ENCODE results near the gene TUBB6.

TUBB6 gene

GRCh38 chr18:12374401-12374800 is 66.4 kb downstream of the TUBB6 start:
- H3K4me3 ChIP-seq (replicated peaks; ENCODE audit: low read depth, low read length), result no peak overlapping the region
- TF ChIP-seq, protein P1, sequence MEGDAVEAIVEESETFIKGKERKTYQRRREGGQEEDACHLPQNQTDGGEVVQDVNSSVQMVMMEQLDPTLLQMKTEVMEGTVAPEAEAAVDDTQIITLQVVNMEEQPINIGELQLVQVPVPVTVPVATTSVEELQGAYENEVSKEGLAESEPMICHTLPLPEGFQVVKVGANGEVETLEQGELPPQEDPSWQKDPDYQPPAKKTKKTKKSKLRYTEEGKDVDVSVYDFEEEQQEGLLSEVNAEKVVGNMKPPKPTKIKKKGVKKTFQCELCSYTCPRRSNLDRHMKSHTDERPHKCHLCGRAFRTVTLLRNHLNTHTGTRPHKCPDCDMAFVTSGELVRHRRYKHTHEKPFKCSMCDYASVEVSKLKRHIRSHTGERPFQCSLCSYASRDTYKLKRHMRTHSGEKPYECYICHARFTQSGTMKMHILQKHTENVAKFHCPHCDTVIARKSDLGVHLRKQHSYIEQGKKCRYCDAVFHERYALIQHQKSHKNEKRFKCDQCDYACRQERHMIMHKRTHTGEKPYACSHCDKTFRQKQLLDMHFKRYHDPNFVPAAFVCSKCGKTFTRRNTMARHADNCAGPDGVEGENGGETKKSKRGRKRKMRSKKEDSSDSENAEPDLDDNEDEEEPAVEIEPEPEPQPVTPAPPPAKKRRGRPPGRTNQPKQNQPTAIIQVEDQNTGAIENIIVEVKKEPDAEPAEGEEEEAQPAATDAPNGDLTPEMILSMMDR (IDR thresholded peaks at IDR 0.05; ENCODE audit: low read depth, low read length, missing control alignments), result no peak
- no peak for DNase-seq (ENCODE audit: extremely low read depth, low read depth)

All from HFF-Myc (cell line).